ENCODE data around the gene SNX15.
A peak's percentile ranks its signal among the peaks of the same experiment; 100 is the strongest.
"Not testable (repeated sequence)": the region's sequence is repeated elsewhere in the genome, so short reads cannot be mapped to it uniquely, and the experiment has no call there.

The SNX15 gene, protein sequence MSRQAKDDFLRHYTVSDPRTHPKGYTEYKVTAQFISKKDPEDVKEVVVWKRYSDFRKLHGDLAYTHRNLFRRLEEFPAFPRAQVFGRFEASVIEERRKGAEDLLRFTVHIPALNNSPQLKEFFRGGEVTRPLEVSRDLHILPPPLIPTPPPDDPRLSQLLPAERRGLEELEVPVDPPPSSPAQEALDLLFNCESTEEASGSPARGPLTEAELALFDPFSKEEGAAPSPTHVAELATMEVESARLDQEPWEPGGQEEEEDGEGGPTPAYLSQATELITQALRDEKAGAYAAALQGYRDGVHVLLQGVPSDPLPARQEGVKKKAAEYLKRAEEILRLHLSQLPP

DNA sequence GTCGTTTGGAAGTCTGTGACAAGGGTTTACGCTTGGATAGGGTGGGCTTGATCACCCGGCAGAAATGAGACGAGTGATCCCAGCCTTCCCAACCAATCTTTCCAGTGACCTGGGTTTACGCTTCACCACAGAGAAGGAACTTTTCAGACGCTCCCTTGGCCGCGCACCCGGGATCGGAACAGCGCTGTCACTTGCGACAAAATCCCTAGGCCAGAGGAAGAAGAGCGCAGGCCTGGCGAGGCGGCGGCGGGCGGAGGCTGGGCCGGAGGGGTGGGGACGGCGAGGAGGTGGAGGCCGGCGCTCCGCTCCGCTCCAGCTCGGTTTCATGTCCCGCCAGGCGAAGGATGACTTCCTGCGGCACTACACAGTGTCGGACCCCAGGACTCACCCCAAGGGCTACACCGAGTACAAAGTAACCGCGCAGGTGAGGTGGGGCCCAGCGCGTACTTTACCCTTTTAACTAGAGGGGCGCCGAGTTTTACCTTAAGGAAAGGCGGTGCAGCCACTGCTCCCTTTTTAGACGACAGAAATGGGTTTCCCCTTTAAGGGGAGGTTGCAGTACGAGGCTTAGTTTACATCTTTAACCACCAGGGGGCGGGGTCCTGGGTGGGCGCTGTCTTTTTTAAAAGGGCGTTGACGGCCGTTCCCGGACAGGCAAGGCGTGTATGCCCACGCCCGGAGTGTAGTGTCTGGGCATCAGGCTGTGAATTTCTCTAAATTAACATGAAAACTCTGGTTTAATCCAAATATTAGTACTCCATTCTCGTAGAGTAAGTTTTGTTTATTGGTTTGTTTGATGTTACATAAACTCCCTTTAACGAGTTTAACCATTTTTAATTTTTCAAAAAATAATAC, at the start of gene SNX15:
Gene SNX15 (plus strand): TSS at position 227 of the 855 bp plus-strand sequence. CDS start 99 bp downstream, at position 326.
- TF ChIP-seq, protein P1, sequence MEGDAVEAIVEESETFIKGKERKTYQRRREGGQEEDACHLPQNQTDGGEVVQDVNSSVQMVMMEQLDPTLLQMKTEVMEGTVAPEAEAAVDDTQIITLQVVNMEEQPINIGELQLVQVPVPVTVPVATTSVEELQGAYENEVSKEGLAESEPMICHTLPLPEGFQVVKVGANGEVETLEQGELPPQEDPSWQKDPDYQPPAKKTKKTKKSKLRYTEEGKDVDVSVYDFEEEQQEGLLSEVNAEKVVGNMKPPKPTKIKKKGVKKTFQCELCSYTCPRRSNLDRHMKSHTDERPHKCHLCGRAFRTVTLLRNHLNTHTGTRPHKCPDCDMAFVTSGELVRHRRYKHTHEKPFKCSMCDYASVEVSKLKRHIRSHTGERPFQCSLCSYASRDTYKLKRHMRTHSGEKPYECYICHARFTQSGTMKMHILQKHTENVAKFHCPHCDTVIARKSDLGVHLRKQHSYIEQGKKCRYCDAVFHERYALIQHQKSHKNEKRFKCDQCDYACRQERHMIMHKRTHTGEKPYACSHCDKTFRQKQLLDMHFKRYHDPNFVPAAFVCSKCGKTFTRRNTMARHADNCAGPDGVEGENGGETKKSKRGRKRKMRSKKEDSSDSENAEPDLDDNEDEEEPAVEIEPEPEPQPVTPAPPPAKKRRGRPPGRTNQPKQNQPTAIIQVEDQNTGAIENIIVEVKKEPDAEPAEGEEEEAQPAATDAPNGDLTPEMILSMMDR (IDR thresholded peaks at IDR 0.05; ENCODE audit: insufficient read depth, low read depth, low read length, missing control alignments): peak; percentile 39
- H3K4me3 ChIP-seq (ENCODE audit: low read depth, low read length): peak within 1 kb of the TSS; percentile 67
- DNase-seq (ENCODE audit: low read depth): peak; percentile 97

- H3K4me3 ChIP-seq (ENCODE audit: low read depth, low read length); DNase-seq (ENCODE audit: low read depth): not testable (repeated sequence)
Measured at GRCh38 chr11:64983339-64983738, 43.9 kb upstream of the SNX15 start.

DNA sequence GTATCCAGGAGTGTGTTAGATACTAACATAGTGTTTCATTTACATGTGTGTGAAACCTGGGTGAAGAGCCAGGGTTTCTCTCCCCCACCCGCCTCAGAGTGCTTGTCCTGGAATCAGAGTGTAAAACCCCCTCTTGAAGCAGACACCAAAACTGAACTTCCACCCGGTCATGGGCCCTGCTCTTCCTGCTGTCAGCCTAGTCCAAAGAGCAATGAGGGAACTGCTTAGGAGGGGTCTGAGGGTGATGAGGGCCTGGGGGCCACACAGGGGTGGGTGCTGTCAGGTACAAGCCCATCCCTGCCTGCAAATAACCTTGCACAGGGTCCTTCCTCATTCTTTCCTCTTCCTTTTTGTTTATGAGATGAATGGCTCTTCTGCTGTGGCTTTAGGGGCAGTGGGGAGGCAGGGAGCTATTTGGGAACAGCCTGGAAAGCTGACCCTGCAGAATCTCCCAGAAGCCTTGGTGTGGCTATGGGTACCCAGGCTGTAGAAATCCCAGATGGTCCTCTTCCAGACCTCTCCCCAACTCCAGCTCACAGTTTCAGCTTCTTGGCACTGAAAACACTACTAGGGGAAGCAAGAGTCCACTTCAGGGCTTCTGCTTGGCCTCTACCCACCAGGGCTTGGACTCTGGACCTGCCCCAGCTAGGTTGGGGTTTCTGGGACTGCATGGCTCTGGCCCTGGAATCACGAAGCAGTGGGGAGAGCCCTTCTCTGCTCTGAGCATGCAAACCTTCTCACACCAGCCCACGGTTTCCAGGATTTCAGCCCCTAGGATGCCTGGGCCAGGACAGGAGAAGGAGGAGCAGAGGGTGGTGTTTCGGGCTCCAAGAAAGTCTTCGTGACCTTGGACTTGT, 39.0 kb upstream of the SNX15 start:
- TF ChIP-seq, protein P1 (IDR thresholded peaks at IDR 0.05; ENCODE audit: insufficient read depth, low read depth, low read length, missing control alignments): no peak
- DNase-seq (ENCODE audit: low read depth): no peak
- no peak overlapping the region for H3K4me3 ChIP-seq (ENCODE audit: low read depth, low read length)

- no peak for DNase-seq (ENCODE audit: low read depth)
- H3K4me3 ChIP-seq (ENCODE audit: low read depth, low read length): no peak overlapping the region
- TF ChIP-seq, protein P1 (IDR thresholded peaks at IDR 0.05; ENCODE audit: insufficient read depth, low read depth, low read length, missing control alignments): no peak
Measured at GRCh38 chr11:64989416-64989815, 37.8 kb upstream of the SNX15 start.

DNA sequence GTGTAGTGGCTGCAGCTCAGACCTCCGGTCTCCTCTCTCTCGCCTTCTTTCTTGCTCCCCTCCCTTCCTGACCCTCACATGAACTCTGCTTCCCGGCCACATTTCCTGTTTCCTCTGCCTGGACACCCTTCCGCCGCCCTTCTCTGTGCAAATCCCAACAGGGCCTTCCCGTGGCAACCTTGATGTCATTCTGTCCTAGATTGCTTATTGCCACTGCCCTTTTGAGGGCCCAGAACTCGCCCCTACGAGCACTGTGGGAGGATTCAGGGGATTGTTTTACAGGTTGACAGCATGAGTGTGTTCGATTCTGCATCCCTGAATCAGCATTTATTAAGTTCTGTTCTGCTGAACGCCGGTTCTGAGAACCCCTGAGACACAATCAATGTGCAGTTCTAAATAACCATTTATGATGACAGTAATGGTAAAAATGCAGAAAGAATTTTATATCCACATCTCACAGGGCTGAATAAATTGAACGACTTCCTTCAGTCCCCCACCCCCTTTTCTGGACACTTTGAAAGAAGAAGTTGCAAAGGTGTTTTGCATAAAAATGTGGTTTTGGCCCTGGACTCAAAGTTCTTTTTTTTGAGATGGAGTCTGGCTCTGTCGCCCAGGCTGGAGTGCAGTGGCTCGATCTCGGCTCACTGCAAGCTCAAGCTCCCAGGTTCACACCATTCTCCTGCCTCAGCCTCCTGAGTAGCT, 36.9 kb upstream of the SNX15 start:
- H3K4me3 ChIP-seq (ENCODE audit: low read depth, low read length): no peak overlapping the region
- TF ChIP-seq, protein P1 (IDR thresholded peaks at IDR 0.05; ENCODE audit: insufficient read depth, low read depth, low read length, missing control alignments): no peak
- DNase-seq (ENCODE audit: low read depth): peak; percentile 34

GRCh38 chr11:64994318-64994717, 32.9 kb upstream of the SNX15 start:
- TF ChIP-seq, protein P1 (IDR thresholded peaks at IDR 0.05; ENCODE audit: insufficient read depth, low read depth, low read length, missing control alignments): no peak
- no peak for DNase-seq (ENCODE audit: low read depth)

More at GRCh38 chr11:64994318-64994717, 32.9 kb upstream of the SNX15 start:
- H3K4me3 ChIP-seq (ENCODE audit: low read depth, low read length): no peak overlapping the region

Measured in GM12865 (cell line).